MCF 10A (cell line): ENCODE measurements around the gene RUSF1. TPM values are rescaled to one million over a fixed set of nuclear protein-coding genes. Genes with fewer than 3 reads are reported as not detected.

Experiments
- BruUV-seq: library from RNA; stranded (reverse); fragments of 400-500 nt; replicated peaks from 2 replicates; lab custom pipeline; 2021; lab: Mats Ljungman, UMichigan
- CTCF ChIA-PET: fragments of 300-600 bp; sonication (Branson Sonifier 250); formaldehyde crosslinking; extraction: SDS; loops from one replicate; lab custom pipeline; 2021; ENCODE audit warnings: antibody characterized with exemption, inconsistent platforms; lab: Yijun Ruan, JAX
- POLR2A ChIA-PET: fragments of 300-600, 350-650 bp; sonication (Branson Sonifier 250); formaldehyde crosslinking; extraction: SDS; loops from one replicate; lab custom pipeline; 2020; ENCODE audit warnings: antibody characterized with exemption, inconsistent platforms; lab: Yijun Ruan, JAX
- DNase-seq: peaks from one replicate; pipeline ENCODE4 v3.0.0-alpha.2; 2018; ENCODE audit not compliant: unreplicated experiment
- H3K27ac Mint-ChIP-seq: one replicate; pipeline ENCODE4 v1.8.0; 2022; ENCODE audit warnings: mild to moderate bottlenecking, low read depth, mixed read lengths; ENCODE audit not compliant: unreplicated experiment
- H3K27me3 Mint-ChIP-seq: one replicate; pipeline ENCODE4 v1.8.0; 2022; ENCODE audit warnings: mixed read lengths; ENCODE audit not compliant: insufficient read depth, unreplicated experiment
- H3K36me3 Mint-ChIP-seq: one replicate; pipeline ENCODE4 v1.8.0; 2022; ENCODE audit warnings: mild to moderate bottlenecking, moderate library complexity, mixed read lengths; ENCODE audit not compliant: insufficient read depth, unreplicated experiment
- H3K4me1 Mint-ChIP-seq: one replicate; pipeline ENCODE4 v1.8.0; 2022; ENCODE audit warnings: mixed read lengths; ENCODE audit not compliant: insufficient read depth, unreplicated experiment
- H3K4me3 Mint-ChIP-seq: one replicate; pipeline ENCODE4 v1.8.0; 2022; ENCODE audit warnings: mild to moderate bottlenecking, moderate library complexity, mixed read lengths; ENCODE audit not compliant: unreplicated experiment
- H3K9me3 Mint-ChIP-seq: one replicate; pipeline ENCODE4 v1.8.0; 2022; ENCODE audit warnings: mixed read lengths; ENCODE audit not compliant: unreplicated experiment
- CTCF ChIP-seq: fragments of 200-600 bp; IDR thresholded peaks from one replicate; pipeline ENCODE4 v1.8.0; 2022; ENCODE audit warnings: antibody characterized with exemption, mild to moderate bottlenecking; ENCODE audit not compliant: unreplicated experiment
- intact Hi-C: fragments of 100-400 bp; cut with micrococcal nuclease; formaldehyde crosslinking; loops from 2 replicates; pipeline ENCODE4 v1.14.1; 2022
- total RNA-seq: library from RNA; stranded (reverse); gene quantifications from 2 replicates; pipeline ENCODE4 v1.2.3, GENCODE V29; 2022

Gene RUSF1
- total RNA-seq, 1 experiment from 2014 or later, result 72.0 TPM

GRCh38 chr16:31496670-31497069 lies 11.5 kb downstream of the RUSF1 start:
- Mint-ChIP-seq H3K4me1 (no peaks in the 10 kb centered on the region), H3K27me3 (no peaks in the 10 kb centered on the region), H3K27ac (no peak overlapping the region), H3K9me3 (no peaks in the 10 kb centered on the region), H3K36me3 (peaks cover 31% of the 10 kb centered on the region), H3K4me3 (no peak overlapping the region)
- TF ChIP-seq CTCF, result no peak
- BruUV-seq, result no TSS peak
- intact Hi-C loops, result no loop called here
- DNase-seq, result no peak
- CTCF ChIA-PET, result interaction anchor here (2.1 kb wide), 1 partner anchor 36 kb away, joined by 8 read pairs; no protein-coding TSS in a partner anchor
- POLR2A ChIA-PET, result interaction anchor here (1.2 kb wide), 1 partner anchor 9 kb away, joined by 3 read pairs; no protein-coding TSS in a partner anchor

GRCh38 chr16:31493506-31494125 lies 14.6 kb downstream of the RUSF1 start:
- POLR2A ChIA-PET, result no interaction called here
- no TSS peak for BruUV-seq
- DNase-seq, result no peak
- H3K9me3 Mint-ChIP-seq, result no peaks in the 10 kb centered on the region
- TF ChIP-seq CTCF, result no peak
- H3K27me3 Mint-ChIP-seq, result no peaks in the 10 kb centered on the region
- peaks cover 25% of the 10 kb centered on the region for H3K36me3 Mint-ChIP-seq
- no peak overlapping the region for H3K27ac Mint-ChIP-seq
- no peak overlapping the region for H3K4me3 Mint-ChIP-seq
- intact Hi-C loops, result no loop called here
- no peaks in the 10 kb centered on the region for H3K4me1 Mint-ChIP-seq
- CTCF ChIA-PET, result interaction anchor here (0.6 to 2.7 kb wide), 4 partner anchors 32 to 217 kb away, joined by 3 to 9 read pairs (median 3); no protein-coding TSS in a partner anchor

- TF ChIP-seq CTCF, result no peak
- POLR2A ChIA-PET, result no interaction called here
- Mint-ChIP-seq H3K27ac (no peak overlapping the region), H3K4me1 (no peaks in the 10 kb centered on the region), H3K27me3 (no peaks in the 10 kb centered on the region), H3K4me3 (no peak overlapping the region), H3K9me3 (no peaks in the 10 kb centered on the region), H3K36me3 (peaks cover 21% of the 10 kb centered on the region)
- intact Hi-C loops, result no loop called here
- BruUV-seq, result no TSS peak
- DNase-seq, result no peak
- CTCF ChIA-PET, result interaction anchor here (0.9 kb wide), 1 partner anchor 31 kb away, joined by 3 read pairs; no protein-coding TSS in a partner anchor
Measured at GRCh38 chr16:31491778-31492418, 16.3 kb downstream of the RUSF1 start.
